GM12878 (cell line): ENCODE results near the gene UBAP1L. TPM values are rescaled to one million over a fixed set of nuclear protein-coding genes. Genes with fewer than 3 reads are reported as not detected.
A peak's percentile ranks its signal among the peaks of the same experiment; 100 is the strongest.

Source experiments
- CREB1 ChIP-seq: IDR thresholded peaks from 2 replicates; pipeline ENCODE4 v1.6.1; 2012; ENCODE audit warnings: low read depth, mild to moderate bottlenecking, inconsistent platforms
- HCFC1 ChIP-seq: fragments of 150-350 bp; IDR thresholded peaks from 2 replicates; pipeline ENCODE4 v1.6.1; 2014; ENCODE audit warnings: low read length
- IRF4 ChIP-seq: IDR thresholded peaks from 2 replicates; pipeline ENCODE4 v1.6.1; 2011; ENCODE audit warnings: low read depth, low read length
- NFYB ChIP-seq: IDR thresholded peaks from 2 replicates; pipeline ENCODE4 v1.6.1; 2011; ENCODE audit warnings: low read depth, mild to moderate bottlenecking, low read length, improper control_type of control experiment, moderate library complexity; ENCODE audit not compliant: insufficient read depth
- NR2C1 ChIP-seq: fragments of 450-650 bp; IDR thresholded peaks from 2 replicates; pipeline ENCODE4 v1.6.1; 2017; ENCODE audit warnings: antibody characterized with exemption, mild to moderate bottlenecking, moderate library complexity
- NRF1 ChIP-seq: conservative IDR thresholded peaks from 2 replicates; pipeline ENCODE4 v1.6.1; 2011; ENCODE audit warnings: mild to moderate bottlenecking, low read depth, low read length, improper control_type of control experiment
- SMAD5 ChIP-seq: IDR thresholded peaks from 2 replicates; pipeline ENCODE4 v1.6.1; 2016; ENCODE audit warnings: antibody characterized with exemption, low read depth
- SPI1 ChIP-seq: IDR thresholded peaks from 2 replicates; pipeline ENCODE4 v1.6.1; 2011; ENCODE audit warnings: low read depth, mild to moderate bottlenecking, low read length, moderate library complexity, borderline replicate concordance; ENCODE audit not compliant: insufficient read depth
- SUPT20H ChIP-seq: IDR thresholded peaks from 2 replicates; pipeline ENCODE4 v1.6.1; 2011; ENCODE audit warnings: low read depth, mild to moderate bottlenecking, low read length, moderate library complexity, borderline replicate concordance; ENCODE audit not compliant: control insufficient read depth
- TBL1XR1 ChIP-seq: IDR thresholded peaks from 2 replicates; pipeline ENCODE4 v1.6.1; 2012; ENCODE audit warnings: low read depth, low read length, improper control_type of control experiment
- TCF12 ChIP-seq: IDR thresholded peaks from 2 replicates; pipeline ENCODE4 v1.6.1; 2011; ENCODE audit warnings: low read depth, mild to moderate bottlenecking, low read length
- YBX1 ChIP-seq: fragments of 450-650 bp; IDR thresholded peaks from 2 replicates; pipeline ENCODE4 v1.6.1; 2016; ENCODE audit warnings: antibody characterized with exemption
- polyA plus RNA-seq, 11 experiments: library from polyadenylated mRNA; depleted of rRNA in 4 of 11; unstranded in 6 of 11; stranded (reverse) in 5 of 11; fragments of >200 nt; fragmentation: Nextera tagmentation in 4 of 11; fragmentation: Illumina TruSeq in 1 of 11; extraction: Ambion mirVana in 4 of 11; extraction: Trizol in 1 of 11; gene quantifications; 1 replicate in 1 of 11; 2 replicates in 10 of 11; pipeline versions ENCODE4 v1.2.1 to v1.2.3, GENCODE V29; 2011 to 2016; ENCODE audit warnings: inconsistent platforms in 2 of 11, missing spikeins in 2 of 11, low read depth in 1 of 11
- total RNA-seq, 4 experiments: library from RNA; depleted of rRNA in 3 of 4; stranded (reverse); fragments of >200 nt in 3 of 4; fragmentation: Illumina TruSeq in 1 of 4; extraction: Trizol in 1 of 4; gene quantifications; 2 replicates each; pipeline versions ENCODE4 v1.2.1 to v1.2.3, GENCODE V29; 2013 to 2021
- TF ChIP-seq, protein P1 (sequence below): fragments of 450-650 bp; IDR thresholded peaks from 2 replicates; pipeline ENCODE4 v1.6.1; 2017; ENCODE audit warnings: mild to moderate bottlenecking, low read depth, inconsistent platforms; ENCODE audit not compliant: poor library complexity, severe bottlenecking
- TF ChIP-seq, protein P2 (sequence below): IDR thresholded peaks from 2 replicates; pipeline ENCODE4 v1.6.1; 2011; ENCODE audit warnings: mild to moderate bottlenecking, low read depth, low read length, moderate library complexity; ENCODE audit not compliant: insufficient replicate concordance
- TF ChIP-seq, protein P3 (sequence below): fragments of 450-650 bp; IDR thresholded peaks from 2 replicates; pipeline ENCODE4 v1.6.1; 2016; ENCODE audit warnings: mild to moderate bottlenecking
- TF ChIP-seq, protein P4 (sequence below): fragments of 450-650 bp; IDR thresholded peaks from 2 replicates; pipeline ENCODE4 v1.6.1; 2017; ENCODE audit warnings: mild to moderate bottlenecking, moderate library complexity
- TF ChIP-seq, protein P5 (sequence below): IDR thresholded peaks from 2 replicates; pipeline ENCODE4 v1.6.1; 2011; ENCODE audit warnings: borderline replicate concordance, low read depth, mild to moderate bottlenecking, moderate library complexity, mixed read lengths, low read length; ENCODE audit not compliant: insufficient read depth; ENCODE audit errors: extremely low read length

UBAP1L gene
- total and polyA plus RNA-seq, 10 of the 15 experiments (the other 5 are each of a cell fraction or from before 2014, with no cell fraction given) = 0.03 to 2.6 (median 1.0) TPM

DNA sequence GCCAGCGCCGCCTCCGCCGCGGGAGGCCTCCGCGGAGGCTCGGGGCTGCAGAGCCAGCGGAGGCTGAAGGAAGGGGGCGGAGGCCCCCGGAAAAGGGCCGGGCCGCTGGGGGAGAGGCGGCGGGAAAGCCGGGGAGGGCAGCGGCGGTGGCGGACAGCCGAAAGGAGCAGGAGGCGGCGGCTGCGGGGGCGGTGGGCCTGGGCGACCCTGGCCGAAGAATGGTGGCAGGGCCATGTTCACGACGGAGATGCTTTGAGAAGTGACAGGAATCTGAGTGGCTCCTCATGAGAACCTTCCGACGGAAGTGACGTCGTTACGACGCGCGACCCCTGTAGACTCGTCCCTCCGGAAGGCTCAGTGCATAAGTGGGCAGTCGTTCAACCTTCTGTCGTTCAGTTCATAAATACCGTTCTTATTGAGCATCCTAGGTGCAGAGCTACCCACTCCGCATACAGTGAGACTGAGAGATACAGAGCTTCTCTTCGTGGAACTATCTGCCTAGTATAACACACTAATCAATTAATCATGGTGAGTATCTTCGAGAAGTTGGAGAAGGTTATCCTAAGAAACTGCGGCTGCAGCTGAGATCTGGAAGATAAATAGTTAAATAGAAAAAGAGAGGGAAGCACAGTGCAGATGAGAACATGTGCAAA lies 18.7 kb upstream of the UBAP1L start, which contains the start of gene PDCD7 (continued):
- TF ChIP-seq, protein P1, sequence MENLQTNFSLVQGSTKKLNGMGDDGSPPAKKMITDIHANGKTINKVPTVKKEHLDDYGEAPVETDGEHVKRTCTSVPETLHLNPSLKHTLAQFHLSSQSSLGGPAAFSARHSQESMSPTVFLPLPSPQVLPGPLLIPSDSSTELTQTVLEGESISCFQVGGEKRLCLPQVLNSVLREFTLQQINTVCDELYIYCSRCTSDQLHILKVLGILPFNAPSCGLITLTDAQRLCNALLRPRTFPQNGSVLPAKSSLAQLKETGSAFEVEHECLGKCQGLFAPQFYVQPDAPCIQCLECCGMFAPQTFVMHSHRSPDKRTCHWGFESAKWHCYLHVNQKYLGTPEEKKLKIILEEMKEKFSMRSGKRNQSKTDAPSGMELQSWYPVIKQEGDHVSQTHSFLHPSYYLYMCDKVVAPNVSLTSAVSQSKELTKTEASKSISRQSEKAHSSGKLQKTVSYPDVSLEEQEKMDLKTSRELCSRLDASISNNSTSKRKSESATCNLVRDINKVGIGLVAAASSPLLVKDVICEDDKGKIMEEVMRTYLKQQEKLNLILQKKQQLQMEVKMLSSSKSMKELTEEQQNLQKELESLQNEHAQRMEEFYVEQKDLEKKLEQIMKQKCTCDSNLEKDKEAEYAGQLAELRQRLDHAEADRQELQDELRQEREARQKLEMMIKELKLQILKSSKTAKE = no peak
- 0 out of 2 replicates have a peak, but pooled peaks have one; percentile 8 for TF ChIP-seq SPI1
- no peak for TF ChIP-seq YBX1
- no peak for TF ChIP-seq SUPT20H
- TF ChIP-seq NRF1 = no peak
- TF ChIP-seq HCFC1 = peak; percentile 73
- TF ChIP-seq, protein P2, sequence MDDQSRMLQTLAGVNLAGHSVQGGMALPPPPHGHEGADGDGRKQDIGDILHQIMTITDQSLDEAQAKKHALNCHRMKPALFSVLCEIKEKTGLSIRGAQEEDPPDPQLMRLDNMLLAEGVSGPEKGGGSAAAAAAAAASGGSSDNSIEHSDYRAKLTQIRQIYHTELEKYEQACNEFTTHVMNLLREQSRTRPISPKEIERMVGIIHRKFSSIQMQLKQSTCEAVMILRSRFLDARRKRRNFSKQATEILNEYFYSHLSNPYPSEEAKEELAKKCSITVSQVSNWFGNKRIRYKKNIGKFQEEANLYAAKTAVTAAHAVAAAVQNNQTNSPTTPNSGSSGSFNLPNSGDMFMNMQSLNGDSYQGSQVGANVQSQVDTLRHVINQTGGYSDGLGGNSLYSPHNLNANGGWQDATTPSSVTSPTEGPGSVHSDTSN = peak; percentile 40
- peak; percentile 92 for TF ChIP-seq NR2C1
- peak; percentile 95 for TF ChIP-seq SMAD5
- TF ChIP-seq, protein P3, sequence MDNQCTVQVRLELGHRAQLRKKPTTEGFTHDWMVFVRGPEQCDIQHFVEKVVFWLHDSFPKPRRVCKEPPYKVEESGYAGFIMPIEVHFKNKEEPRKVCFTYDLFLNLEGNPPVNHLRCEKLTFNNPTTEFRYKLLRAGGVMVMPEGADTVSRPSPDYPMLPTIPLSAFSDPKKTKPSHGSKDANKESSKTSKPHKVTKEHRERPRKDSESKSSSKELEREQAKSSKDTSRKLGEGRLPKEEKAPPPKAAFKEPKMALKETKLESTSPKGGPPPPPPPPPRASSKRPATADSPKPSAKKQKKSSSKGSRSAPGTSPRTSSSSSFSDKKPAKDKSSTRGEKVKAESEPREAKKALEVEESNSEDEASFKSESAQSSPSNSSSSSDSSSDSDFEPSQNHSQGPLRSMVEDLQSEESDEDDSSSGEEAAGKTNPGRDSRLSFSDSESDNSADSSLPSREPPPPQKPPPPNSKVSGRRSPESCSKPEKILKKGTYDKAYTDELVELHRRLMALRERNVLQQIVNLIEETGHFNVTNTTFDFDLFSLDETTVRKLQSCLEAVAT = 0 out of 2 replicates have a peak, but pooled peaks have one; percentile 59
- no peak for TF ChIP-seq IRF4
- TF ChIP-seq TBL1XR1 = peak; percentile 38; the same call in 1 of the 2 replicates
- TF ChIP-seq, protein P4, sequence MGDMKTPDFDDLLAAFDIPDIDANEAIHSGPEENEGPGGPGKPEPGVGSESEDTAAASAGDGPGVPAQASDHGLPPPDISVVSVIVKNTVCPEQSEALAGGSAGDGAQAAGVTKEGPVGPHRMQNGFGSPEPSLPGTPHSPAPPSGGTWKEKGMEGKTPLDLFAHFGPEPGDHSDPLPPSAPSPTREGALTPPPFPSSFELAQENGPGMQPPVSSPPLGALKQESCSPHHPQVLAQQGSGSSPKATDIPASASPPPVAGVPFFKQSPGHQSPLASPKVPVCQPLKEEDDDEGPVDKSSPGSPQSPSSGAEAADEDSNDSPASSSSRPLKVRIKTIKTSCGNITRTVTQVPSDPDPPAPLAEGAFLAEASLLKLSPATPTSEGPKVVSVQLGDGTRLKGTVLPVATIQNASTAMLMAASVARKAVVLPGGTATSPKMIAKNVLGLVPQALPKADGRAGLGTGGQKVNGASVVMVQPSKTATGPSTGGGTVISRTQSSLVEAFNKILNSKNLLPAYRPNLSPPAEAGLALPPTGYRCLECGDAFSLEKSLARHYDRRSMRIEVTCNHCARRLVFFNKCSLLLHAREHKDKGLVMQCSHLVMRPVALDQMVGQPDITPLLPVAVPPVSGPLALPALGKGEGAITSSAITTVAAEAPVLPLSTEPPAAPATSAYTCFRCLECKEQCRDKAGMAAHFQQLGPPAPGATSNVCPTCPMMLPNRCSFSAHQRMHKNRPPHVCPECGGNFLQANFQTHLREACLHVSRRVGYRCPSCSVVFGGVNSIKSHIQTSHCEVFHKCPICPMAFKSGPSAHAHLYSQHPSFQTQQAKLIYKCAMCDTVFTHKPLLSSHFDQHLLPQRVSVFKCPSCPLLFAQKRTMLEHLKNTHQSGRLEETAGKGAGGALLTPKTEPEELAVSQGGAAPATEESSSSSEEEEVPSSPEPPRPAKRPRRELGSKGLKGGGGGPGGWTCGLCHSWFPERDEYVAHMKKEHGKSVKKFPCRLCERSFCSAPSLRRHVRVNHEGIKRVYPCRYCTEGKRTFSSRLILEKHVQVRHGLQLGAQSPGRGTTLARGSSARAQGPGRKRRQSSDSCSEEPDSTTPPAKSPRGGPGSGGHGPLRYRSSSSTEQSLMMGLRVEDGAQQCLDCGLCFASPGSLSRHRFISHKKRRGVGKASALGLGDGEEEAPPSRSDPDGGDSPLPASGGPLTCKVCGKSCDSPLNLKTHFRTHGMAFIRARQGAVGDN = peak; percentile 80
- TF ChIP-seq CREB1 = peak; percentile 99
- TF ChIP-seq NFYB = peak; percentile 61; the same call in 1 of the 2 replicates
- peak; percentile 24; the same call in 1 of the 2 replicates for TF ChIP-seq TCF12
- TF ChIP-seq, protein P5, sequence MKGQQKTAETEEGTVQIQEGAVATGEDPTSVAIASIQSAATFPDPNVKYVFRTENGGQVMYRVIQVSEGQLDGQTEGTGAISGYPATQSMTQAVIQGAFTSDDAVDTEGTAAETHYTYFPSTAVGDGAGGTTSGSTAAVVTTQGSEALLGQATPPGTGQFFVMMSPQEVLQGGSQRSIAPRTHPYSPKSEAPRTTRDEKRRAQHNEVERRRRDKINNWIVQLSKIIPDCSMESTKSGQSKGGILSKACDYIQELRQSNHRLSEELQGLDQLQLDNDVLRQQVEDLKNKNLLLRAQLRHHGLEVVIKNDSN = no peak
